Hepatocyte (in vitro differentiated cells): ENCODE data around the gene PAPOLG. TPM values are rescaled to one million over a fixed set of nuclear protein-coding genes. Genes with fewer than 3 reads are reported as not detected.
"Not testable (repeated sequence)": the region's sequence is repeated elsewhere in the genome, so short reads cannot be mapped to it uniquely, and the experiment has no call there.

Experiments
- DNase-seq: peaks from one replicate; pipeline ENCODE4 v3.0.0-alpha.2; 2016; ENCODE audit warnings: low spot score
- H2AFZ ChIP-seq: fragments of 200-600 bp; sonication (generic); 2 replicates; pipeline ENCODE4 v1.6.0; 2016; ENCODE audit warnings: antibody characterized with exemption, mild to moderate bottlenecking
- H3K27ac ChIP-seq: fragments of 200-600 bp; sonication (generic); 2 replicates; pipeline ENCODE4 v1.5.1; 2016; ENCODE audit warnings: mild to moderate bottlenecking
- H3K27me3 ChIP-seq: fragments of 200-600 bp; sonication (generic); 2 replicates; pipeline ENCODE4 v1.6.1; 2016
- H3K36me3 ChIP-seq: fragments of 200-600 bp; sonication (generic); replicated peaks from 2 replicates; pipeline ENCODE4 v1.5.1; 2016; ENCODE audit warnings: low read depth; ENCODE audit not compliant: insufficient read depth
- H3K4me1 ChIP-seq: fragments of 200-600 bp; sonication (generic); 2 replicates; pipeline ENCODE4 v1.5.1; 2016; ENCODE audit warnings: mild to moderate bottlenecking, moderate library complexity; ENCODE audit not compliant: insufficient read depth
- H3K4me2 ChIP-seq: fragments of 200-600 bp; sonication (generic); 2 replicates; pipeline ENCODE4 v1.6.0; 2016
- H3K4me3 ChIP-seq: fragments of 200-600 bp; sonication (generic); 2 replicates; pipeline ENCODE4 v1.5.1; 2016; ENCODE audit warnings: mild to moderate bottlenecking
- H3K79me2 ChIP-seq: fragments of 200-600 bp; sonication (generic); 2 replicates; pipeline ENCODE4 v1.6.0; 2017; ENCODE audit warnings: mild to moderate bottlenecking
- H3K9me2 ChIP-seq: fragments of 200-600 bp; sonication (generic); replicated peaks from 2 replicates; pipeline ENCODE4 v1.6.0; 2017; ENCODE audit warnings: mild to moderate bottlenecking; ENCODE audit not compliant: insufficient read depth
- H3K9me3 ChIP-seq: fragments of 200-600 bp; sonication (generic); 2 replicates; pipeline ENCODE4 v1.5.1; 2016; ENCODE audit warnings: low read depth, mild to moderate bottlenecking
- H4K20me1 ChIP-seq: fragments of 200-600 bp; sonication (generic); 2 replicates; pipeline ENCODE4 v1.6.0; 2016; ENCODE audit warnings: mild to moderate bottlenecking; ENCODE audit not compliant: insufficient read depth, poor library complexity, severe bottlenecking
- CTCF ChIP-seq: fragments of 200-600 bp; sonication (generic); IDR thresholded peaks from 2 replicates; pipeline ENCODE4 v1.5.1; 2016; ENCODE audit warnings: antibody characterized with exemption, mild to moderate bottlenecking; ENCODE audit not compliant: poor library complexity
- EZH2 ChIP-seq: fragments of 200-600 bp; sonication (generic); IDR thresholded peaks from 2 replicates; pipeline ENCODE4 v1.6.1; 2016; ENCODE audit warnings: antibody characterized with exemption, mild to moderate bottlenecking, borderline replicate concordance
- EZH2phosphoT487 ChIP-seq: fragments of 200-600 bp; sonication (generic); IDR thresholded peaks from one replicate; pipeline ENCODE4 v1.6.1; 2018; ENCODE audit warnings: antibody characterized with exemption, mild to moderate bottlenecking, low read depth, moderate library complexity; ENCODE audit not compliant: unreplicated experiment, severe bottlenecking
- WGBS: methylation state at CpG from one replicate; pipeline ENCODE4 v1.1.6; 2016; ENCODE audit warnings: low lambda C conversion rate; ENCODE audit errors: missing lambda C conversion rate; 5-methylcytosine and 5-hydroxymethylcytosine counted together
- polyA plus RNA-seq: library from polyadenylated mRNA; unstranded; fragments of >200 nt; fragmentation: Nextera tagmentation; extraction: Ambion mirVana; gene quantifications from 2 replicates; pipeline ENCODE4 v1.2.1, GENCODE V29; 2016
- total RNA-seq: library from RNA; depleted of rRNA; stranded (reverse); fragments of >200 nt; gene quantifications from 2 replicates; pipeline ENCODE4 v1.2.3, GENCODE V29; 2014

PAPOLG gene
- total and polyA plus RNA-seq, 2 experiments from 2014 or later = 3.4 to 13.5 TPM

GRCh38 chr2:60823694-60824305, 67.7 kb downstream of the PAPOLG start:
- DNase-seq = no peak
- H3K4me2 ChIP-seq = no peak overlapping the region
- H3K9me3 ChIP-seq = no peaks in the 10 kb centered on the region
- no peak for TF ChIP-seq EZH2
- no peaks in the 10 kb centered on the region for H3K9me2 ChIP-seq
- H3K4me1 ChIP-seq = no peaks in the 10 kb centered on the region
- no peaks in the 10 kb centered on the region for H4K20me1 ChIP-seq
- H3K27me3 ChIP-seq = no peaks in the 10 kb centered on the region
- H3K4me3 ChIP-seq = no peak overlapping the region
- WGBS = 91% methylated on average over 10 of the region's 10 CpGs
- H3K79me2 ChIP-seq = no peaks in the 10 kb centered on the region
- no peak overlapping the region for H3K27ac ChIP-seq
- H2AFZ ChIP-seq = no peak overlapping the region
- no peaks in the 10 kb centered on the region for H3K36me3 ChIP-seq

GRCh38 chr2:60825666-60826065, 69.6 kb downstream of the PAPOLG start:
- Histone ChIP-seq H2AFZ (no peak overlapping the region), H3K79me2 (no peaks in the 10 kb centered on the region), H3K4me2 (no peak overlapping the region), H3K27me3 (no peaks in the 10 kb centered on the region), H3K9me2 (no peaks in the 10 kb centered on the region), H3K4me1 (no peaks in the 10 kb centered on the region), H3K9me3 (no peaks in the 10 kb centered on the region), H3K27ac (no peak overlapping the region), H4K20me1 (no peaks in the 10 kb centered on the region), H3K36me3 (no peaks in the 10 kb centered on the region), H3K4me3 (no peak overlapping the region)
- TF ChIP-seq CTCF (no peak), EZH2 (no peak), EZH2phosphoT487 (no peak)
- no peak for DNase-seq
- 90% methylated on average over 2 of the region's 2 CpGs for WGBS

GRCh38 chr2:60826111-60826510, 70.0 kb downstream of the PAPOLG start:
- no peak overlapping the region for H3K4me2 ChIP-seq
- no peak overlapping the region for H3K4me3 ChIP-seq
- no peak overlapping the region for H3K27ac ChIP-seq
- H3K27me3 ChIP-seq = no peaks in the 10 kb centered on the region
- no peaks in the 10 kb centered on the region for H3K9me2 ChIP-seq
- H3K9me3 ChIP-seq = no peaks in the 10 kb centered on the region
- no peaks in the 10 kb centered on the region for H3K79me2 ChIP-seq
- H3K4me1 ChIP-seq = no peaks in the 10 kb centered on the region
- H2AFZ ChIP-seq = no peak overlapping the region
- no peaks in the 10 kb centered on the region for H4K20me1 ChIP-seq
- DNase-seq = no peak
- H3K36me3 ChIP-seq = no peaks in the 10 kb centered on the region
- no peak for TF ChIP-seq EZH2
- TF ChIP-seq EZH2phosphoT487 = no peak
- no peak for TF ChIP-seq CTCF
- WGBS = 95% methylated on average over 2 of the region's 2 CpGs

GRCh38 chr2:60826860-60827259, 70.8 kb downstream of the PAPOLG start:
- not testable (repeated sequence) for DNase-seq, H3K9me3 ChIP-seq, H3K4me3 ChIP-seq, H3K4me1 ChIP-seq, H3K27ac ChIP-seq, H3K79me2 ChIP-seq, H4K20me1 ChIP-seq, H3K36me3 ChIP-seq, H3K9me2 ChIP-seq, H2AFZ ChIP-seq, H3K27me3 ChIP-seq, H3K4me2 ChIP-seq
- 83% methylated on average over 3 of the region's 3 CpGs for WGBS
